ENCODE data around the gene PDZD8. TPM values are rescaled to one million over a fixed set of nuclear protein-coding genes. Genes with fewer than 3 reads are reported as not detected.
A peak's percentile ranks its signal among the peaks of the same experiment; 100 is the strongest.

The PDZD8 gene
- total RNA-seq, 2 experiments from 2014 or later = 18.0 to 18.3 TPM

DNA sequence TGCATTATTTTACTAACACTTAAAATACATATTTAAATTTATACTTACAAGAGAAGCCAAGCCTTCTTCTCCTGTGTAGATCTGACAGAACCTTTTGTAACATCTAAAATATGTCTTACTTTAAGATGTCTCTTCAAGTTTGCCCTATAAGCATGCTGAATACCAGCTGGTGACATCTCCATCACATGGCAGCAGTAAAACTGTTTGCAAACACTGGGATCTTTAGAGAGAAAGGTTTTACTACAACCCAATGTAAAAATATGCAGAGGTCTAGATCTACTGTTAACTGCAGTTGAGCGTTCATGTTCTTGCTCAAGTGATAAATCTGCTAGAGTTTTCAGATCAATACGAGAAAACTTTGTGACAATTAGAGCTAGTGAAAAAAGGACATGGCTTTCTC lies 23.2 kb downstream of the PDZD8 start:
- Mint-ChIP-seq H3K27ac (no peak overlapping the region), H3K36me3 (peaks cover 11% of the 10 kb centered on the region), H3K4me3 (no peak overlapping the region), H3K27me3 (no peaks in the 10 kb centered on the region), H3K4me1 (peaks cover 31% of the 10 kb centered on the region), H3K9me3 (ENCODE audit: low read depth) (no peaks in the 10 kb centered on the region)
- CTCF ChIA-PET = interaction anchor here (1.2 to 1.3 kb wide), 2 partner anchors 12 to 135 kb away, joined by 3 read pairs; no protein-coding TSS in a partner anchor
- ATAC-seq (no peak), DNase-seq (no peak)

DNA sequence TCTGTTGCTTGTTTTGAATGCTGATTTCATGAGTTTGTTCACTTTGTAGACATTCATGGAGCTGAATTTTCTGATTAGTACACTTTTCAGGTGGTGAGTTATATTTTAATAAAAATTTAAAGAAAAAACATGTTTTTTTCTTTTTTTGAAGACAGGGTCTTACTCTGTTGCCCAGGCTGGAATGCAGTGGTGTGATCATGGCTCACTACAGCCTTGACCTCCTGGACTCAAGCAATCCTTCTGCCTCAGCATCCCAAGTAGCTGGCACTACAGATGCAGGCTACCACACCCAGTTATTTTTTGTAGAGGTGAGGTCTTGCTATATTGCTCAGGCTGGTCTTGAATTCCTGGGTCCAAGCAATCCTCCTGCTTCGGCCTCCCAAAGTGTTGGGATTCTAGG lies 23.7 kb downstream of the PDZD8 start:
- H3K9me3 Mint-ChIP-seq (ENCODE audit: low read depth) = no peaks in the 10 kb centered on the region
- CTCF ChIA-PET = interaction anchor here (1.3 kb wide), 1 partner anchor 135 kb away, joined by 3 read pairs; no protein-coding TSS in a partner anchor
- peaks cover 33% of the 10 kb centered on the region for H3K4me1 Mint-ChIP-seq
- peaks cover 11% of the 10 kb centered on the region for H3K36me3 Mint-ChIP-seq
- DNase-seq (no peak), ATAC-seq (no peak)
- H3K4me3 Mint-ChIP-seq = no peak overlapping the region
- H3K27ac Mint-ChIP-seq = no peak overlapping the region
- no peaks in the 10 kb centered on the region for H3K27me3 Mint-ChIP-seq

DNA sequence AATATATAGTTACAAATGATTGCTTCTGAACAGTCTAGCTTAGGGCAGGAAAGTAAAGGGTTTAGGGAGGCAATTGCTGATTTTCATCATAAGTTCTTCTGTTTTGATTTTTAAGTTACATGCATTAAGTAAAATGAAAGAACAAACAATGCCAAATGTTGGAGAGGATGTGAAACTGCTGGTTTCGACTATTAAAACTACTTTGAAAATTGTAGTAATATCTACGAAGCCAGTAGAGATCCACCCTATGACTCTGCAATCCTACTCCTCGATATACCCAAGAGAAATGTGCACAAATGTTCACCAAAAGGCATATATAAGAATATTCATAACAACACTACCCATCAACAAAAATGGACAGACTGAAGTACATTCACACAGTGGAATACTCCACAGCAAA lies 24.3 kb downstream of the PDZD8 start:
- Mint-ChIP-seq H3K4me1 (peaks cover 33% of the 10 kb centered on the region), H3K9me3 (ENCODE audit: low read depth) (no peaks in the 10 kb centered on the region), H3K4me3 (no peak overlapping the region), H3K27ac (no peak overlapping the region), H3K36me3 (peaks cover 11% of the 10 kb centered on the region), H3K27me3 (no peaks in the 10 kb centered on the region)
- ATAC-seq (no peak), DNase-seq (no peak)
- CTCF ChIA-PET = interaction anchor here (1.3 kb wide), 1 partner anchor 134 kb away, joined by 3 read pairs; no protein-coding TSS in a partner anchor

DNA sequence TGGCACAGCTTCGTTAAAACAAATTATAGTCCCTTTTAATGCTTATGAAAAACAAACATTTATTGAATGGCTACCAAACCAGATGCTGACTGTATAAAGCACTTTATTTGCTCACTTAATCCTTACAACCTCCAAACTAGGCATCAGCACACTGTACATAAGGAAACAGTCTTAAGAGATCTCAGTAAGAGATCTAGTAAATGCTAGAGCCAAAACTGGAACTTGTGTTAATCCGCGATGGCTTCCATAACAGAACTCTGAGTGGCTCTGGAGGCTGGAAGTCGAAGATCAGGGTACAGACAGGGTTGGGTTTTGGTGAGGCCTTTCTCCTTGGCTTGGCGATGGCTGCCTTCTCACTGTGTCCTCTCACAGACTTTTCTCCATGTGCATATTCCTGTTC lies 27.0 kb downstream of the PDZD8 start:
- H3K36me3 Mint-ChIP-seq = peaks cover 14% of the 10 kb centered on the region
- H3K27me3 Mint-ChIP-seq = no peaks in the 10 kb centered on the region
- no peaks in the 10 kb centered on the region for H3K9me3 Mint-ChIP-seq (ENCODE audit: low read depth)
- no peak for DNase-seq
- ATAC-seq = no peak
- H3K4me1 Mint-ChIP-seq = peaks cover 24% of the 10 kb centered on the region
- no peak overlapping the region for H3K4me3 Mint-ChIP-seq
- no peak overlapping the region for H3K27ac Mint-ChIP-seq
- CTCF ChIA-PET = no interaction called here

DNA sequence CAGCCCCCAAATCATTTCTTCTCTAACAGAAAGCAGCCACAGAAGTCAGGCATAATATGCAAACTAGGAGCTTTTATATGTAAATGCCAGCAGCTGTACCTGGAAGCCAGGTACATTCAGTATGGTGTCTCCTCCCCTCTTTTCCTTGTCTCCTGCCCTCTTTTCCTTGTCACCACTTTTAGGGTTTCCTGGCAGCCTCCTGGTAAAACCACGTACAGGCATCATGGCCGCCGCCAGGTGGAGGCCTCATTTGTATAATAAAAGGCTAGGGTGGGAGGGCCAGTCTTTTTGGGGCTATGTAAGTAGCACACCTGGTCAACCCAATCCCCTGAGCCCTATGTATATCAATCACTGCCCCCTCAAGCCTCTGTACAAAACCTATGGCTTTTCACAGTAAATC lies 28.7 kb downstream of the PDZD8 start:
- Mint-ChIP-seq H3K4me3 (no peak overlapping the region), H3K9me3 (ENCODE audit: low read depth) (no peaks in the 10 kb centered on the region), H3K4me1 (peaks cover 31% of the 10 kb centered on the region), H3K36me3 (peaks cover 15% of the 10 kb centered on the region), H3K27me3 (no peaks in the 10 kb centered on the region), H3K27ac (no peak overlapping the region)
- CTCF ChIA-PET = no interaction called here
- ATAC-seq = no peak
- DNase-seq = no peak

DNA sequence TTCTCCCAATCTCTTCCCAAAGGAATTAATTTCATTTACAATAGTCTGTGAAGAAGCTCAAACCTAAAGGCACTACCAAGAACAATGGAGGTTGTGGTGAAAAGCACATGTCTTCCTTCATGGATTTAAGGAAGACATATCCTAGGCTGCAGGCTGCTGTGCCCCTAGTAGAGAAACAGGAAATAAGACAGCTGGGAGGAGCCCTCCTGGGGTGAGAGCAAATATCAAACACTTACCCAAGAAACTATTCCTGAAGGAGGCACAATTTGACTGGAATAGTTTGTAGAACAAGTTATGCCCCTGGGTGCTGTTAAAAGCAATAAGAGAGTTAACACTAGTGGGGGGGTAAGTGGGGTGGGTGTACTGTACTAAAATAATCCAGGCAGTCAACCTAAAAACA lies 30.1 kb downstream of the PDZD8 start:
- no peaks in the 10 kb centered on the region for H3K9me3 Mint-ChIP-seq (ENCODE audit: low read depth)
- no peaks in the 10 kb centered on the region for H3K27me3 Mint-ChIP-seq
- CTCF ChIA-PET = no interaction called here
- DNase-seq (no peak), ATAC-seq (no peak)
- no peak overlapping the region for H3K4me3 Mint-ChIP-seq
- no peak overlapping the region for H3K27ac Mint-ChIP-seq
- peaks cover 29% of the 10 kb centered on the region for H3K4me1 Mint-ChIP-seq
- peaks cover 16% of the 10 kb centered on the region for H3K36me3 Mint-ChIP-seq

DNA sequence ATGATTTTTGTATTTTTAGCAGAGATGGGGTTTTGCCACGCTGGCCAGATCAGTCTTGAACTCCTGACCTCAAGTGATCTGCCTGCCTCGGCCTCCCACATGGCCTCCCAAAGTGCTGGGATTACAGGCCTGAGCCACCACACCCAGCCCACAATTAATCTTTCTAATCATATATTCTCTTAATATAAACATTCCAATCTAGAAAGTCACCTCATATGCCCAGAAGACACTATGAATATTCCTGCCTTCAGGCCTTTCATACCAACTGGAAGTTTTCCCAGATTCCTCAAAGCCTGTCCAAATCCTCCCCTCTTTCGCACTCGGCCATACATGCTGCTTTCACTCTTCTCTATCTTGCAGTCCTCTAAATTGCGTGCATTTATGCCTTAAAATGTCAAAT lies 32.6 kb downstream of the PDZD8 start:
- no peaks in the 10 kb centered on the region for H3K9me3 Mint-ChIP-seq (ENCODE audit: low read depth)
- peaks cover 18% of the 10 kb centered on the region for H3K36me3 Mint-ChIP-seq
- peak overlapping the region; percentile 58 for H3K4me3 Mint-ChIP-seq
- H3K27ac Mint-ChIP-seq = peak overlapping the region; percentile 82
- CTCF ChIA-PET = interaction anchor here (1.0 to 1.7 kb wide), 3 partner anchors 12 to 126 kb away, joined by 3 to 4 read pairs (median 3); no protein-coding TSS in a partner anchor
- H3K4me1 Mint-ChIP-seq = peaks cover 29% of the 10 kb centered on the region
- no peak for DNase-seq
- no peaks in the 10 kb centered on the region for H3K27me3 Mint-ChIP-seq
- ATAC-seq = peak; percentile 22

DNA sequence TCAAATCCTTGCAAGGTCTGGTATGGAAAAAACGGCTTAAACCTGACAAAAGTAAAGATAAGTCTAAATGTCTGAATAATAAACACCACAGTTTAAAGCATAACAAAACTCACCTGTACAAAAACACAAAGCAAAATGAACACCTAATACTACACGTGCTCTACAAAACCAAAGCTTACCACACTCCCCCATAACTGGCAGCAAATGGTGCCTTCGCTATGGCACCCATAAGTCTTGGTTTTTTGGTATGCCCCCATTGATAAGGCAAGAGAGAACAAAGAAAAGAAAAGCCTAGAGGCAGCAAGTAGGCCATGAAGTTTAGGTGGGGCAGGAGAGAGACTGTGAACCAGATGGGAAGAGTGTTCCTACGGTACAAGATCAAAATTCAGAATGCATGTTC lies 34.2 kb downstream of the PDZD8 start:
- DNase-seq = no peak
- H3K27me3 Mint-ChIP-seq = no peaks in the 10 kb centered on the region
- H3K36me3 Mint-ChIP-seq = peaks cover 22% of the 10 kb centered on the region
- no peak overlapping the region for H3K4me3 Mint-ChIP-seq
- H3K27ac Mint-ChIP-seq = no peak overlapping the region
- ATAC-seq = no peak
- peaks cover 26% of the 10 kb centered on the region for H3K4me1 Mint-ChIP-seq
- H3K9me3 Mint-ChIP-seq (ENCODE audit: low read depth) = no peaks in the 10 kb centered on the region
- CTCF ChIA-PET = interaction anchor here (1.7 kb wide), 1 partner anchor 10 kb away, joined by 3 read pairs; no protein-coding TSS in a partner anchor

DNA sequence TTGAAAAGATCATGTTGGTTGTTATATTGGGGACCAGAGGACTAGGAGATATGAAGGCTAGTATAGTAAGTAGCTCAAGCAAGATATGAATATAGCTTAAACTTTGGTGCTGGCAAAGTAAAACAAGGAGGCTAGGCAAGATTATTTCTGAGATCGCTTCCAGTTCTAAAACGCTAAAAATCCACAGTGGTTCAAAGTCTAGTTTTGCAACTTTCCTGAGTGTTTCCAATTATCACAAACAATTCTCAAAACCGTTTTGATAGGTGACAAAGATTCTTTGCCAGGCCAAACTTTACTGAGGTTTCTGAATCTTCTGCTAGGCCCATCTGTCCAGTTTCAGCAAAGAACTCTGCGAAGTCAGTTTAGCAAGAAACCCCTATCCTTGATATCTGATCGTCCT lies 35.3 kb downstream of the PDZD8 start:
- DNase-seq (no peak), ATAC-seq (no peak)
- H3K36me3 Mint-ChIP-seq = peaks cover 31% of the 10 kb centered on the region
- H3K27me3 Mint-ChIP-seq = no peaks in the 10 kb centered on the region
- no peaks in the 10 kb centered on the region for H3K9me3 Mint-ChIP-seq (ENCODE audit: low read depth)
- CTCF ChIA-PET = no interaction called here
- H3K4me3 Mint-ChIP-seq = no peak overlapping the region
- peaks cover 20% of the 10 kb centered on the region for H3K4me1 Mint-ChIP-seq
- H3K27ac Mint-ChIP-seq = no peak overlapping the region

DNA sequence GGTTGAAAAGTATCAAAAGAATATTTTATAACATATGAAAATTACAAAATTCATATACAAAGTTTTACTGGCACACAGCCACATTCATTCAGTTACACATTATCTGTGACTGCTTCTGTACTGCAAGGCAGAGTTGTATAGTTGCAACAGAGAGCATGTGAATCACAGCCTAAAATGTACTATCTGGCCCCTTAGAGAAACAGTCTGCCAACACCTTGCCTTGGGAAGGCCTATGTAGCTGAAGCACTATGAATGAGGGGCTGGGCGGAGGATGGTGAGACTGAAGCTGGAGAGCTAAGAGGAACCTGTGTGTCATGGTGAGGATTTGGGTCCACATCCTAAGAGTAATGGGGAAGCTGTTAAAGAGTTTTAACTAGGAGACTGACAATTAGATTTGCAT lies 35.7 kb downstream of the PDZD8 start:
- Mint-ChIP-seq H3K36me3 (peaks cover 35% of the 10 kb centered on the region), H3K4me3 (no peak overlapping the region), H3K4me1 (peaks cover 19% of the 10 kb centered on the region), H3K27me3 (no peaks in the 10 kb centered on the region), H3K27ac (no peak overlapping the region), H3K9me3 (ENCODE audit: low read depth) (peaks cover 1% of the 10 kb centered on the region)
- ATAC-seq = no peak
- CTCF ChIA-PET = no interaction called here
- DNase-seq = no peak

DNA sequence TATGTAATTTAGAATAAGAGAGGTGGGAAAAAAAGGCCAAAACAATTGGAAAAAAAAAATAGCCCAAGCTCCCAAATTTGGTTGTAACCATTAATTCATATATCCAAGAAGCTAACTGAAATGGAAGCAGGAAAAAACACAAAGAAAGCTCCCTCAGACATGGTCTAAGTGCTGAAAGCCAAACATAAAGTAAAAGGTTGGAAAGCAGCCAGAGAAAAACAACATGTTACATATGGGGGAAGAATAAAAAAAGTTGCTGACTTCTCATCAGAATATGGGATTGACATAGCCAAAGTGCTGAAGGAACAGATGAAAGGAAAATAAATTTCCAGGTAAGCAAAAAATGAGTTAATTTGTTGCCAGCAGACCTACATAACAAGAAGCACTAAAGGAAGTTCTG lies 40.3 kb downstream of the PDZD8 start:
- peaks cover 46% of the 10 kb centered on the region for H3K36me3 Mint-ChIP-seq
- H3K27me3 Mint-ChIP-seq = no peaks in the 10 kb centered on the region
- H3K9me3 Mint-ChIP-seq (ENCODE audit: low read depth) = peaks cover 5% of the 10 kb centered on the region
- CTCF ChIA-PET = interaction anchor here (1.0 kb wide), 1 partner anchor 15 kb away, joined by 3 read pairs; no protein-coding TSS in a partner anchor
- H3K27ac Mint-ChIP-seq = no peak overlapping the region
- ATAC-seq (no peak), DNase-seq (no peak)
- no peaks in the 10 kb centered on the region for H3K4me1 Mint-ChIP-seq
- H3K4me3 Mint-ChIP-seq = no peak overlapping the region

DNA sequence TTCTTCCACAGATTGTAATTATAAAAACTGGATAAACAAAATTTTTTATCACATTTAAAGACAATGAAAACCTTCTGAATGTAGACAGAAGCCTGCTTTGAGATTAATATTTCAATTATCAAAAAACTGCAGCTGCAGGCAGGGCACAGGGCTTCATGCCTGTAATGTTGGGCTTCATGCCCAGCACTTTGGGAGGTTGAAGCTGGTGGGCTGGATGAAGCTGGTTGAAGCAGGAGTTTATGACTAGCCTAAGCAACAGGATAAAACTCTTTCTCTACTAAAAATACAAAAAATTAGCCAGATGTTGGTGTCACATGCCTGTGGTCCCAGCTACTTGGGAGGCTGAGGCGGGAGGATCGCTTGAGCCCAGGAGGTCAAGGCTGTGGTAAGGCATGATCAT lies 41.2 kb downstream of the PDZD8 start:
- Mint-ChIP-seq H3K4me3 (no peak overlapping the region), H3K9me3 (ENCODE audit: low read depth) (peaks cover 5% of the 10 kb centered on the region), H3K36me3 (peaks cover 43% of the 10 kb centered on the region), H3K27me3 (no peaks in the 10 kb centered on the region), H3K27ac (no peak overlapping the region), H3K4me1 (no peaks in the 10 kb centered on the region)
- CTCF ChIA-PET = interaction anchor here (0.6 to 1.1 kb wide), 3 partner anchors 14 to 118 kb away, joined by 3 read pairs; no protein-coding TSS in a partner anchor
- DNase-seq (no peak), ATAC-seq (no peak)

DNA sequence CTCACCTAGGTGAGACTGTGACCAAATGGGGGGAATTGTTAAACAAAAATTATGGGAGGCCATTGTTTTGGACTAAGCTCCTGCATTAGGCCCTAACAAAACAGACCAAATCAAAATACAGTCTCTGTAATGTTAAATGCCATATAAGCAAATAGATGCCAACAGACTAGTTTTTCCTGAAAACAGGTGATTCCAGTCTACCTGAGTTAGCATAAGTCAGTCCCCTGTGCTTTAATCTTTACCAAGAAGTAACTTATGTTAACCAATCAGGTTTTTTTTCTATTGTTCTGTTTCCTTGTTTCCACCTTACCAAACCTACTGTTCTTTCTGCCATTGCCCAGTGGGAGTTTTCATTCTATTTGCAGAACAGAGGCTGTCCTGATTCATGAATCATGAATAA lies 48.0 kb downstream of the PDZD8 start:
- H3K27ac Mint-ChIP-seq = no peak overlapping the region
- CTCF ChIA-PET = interaction anchor here (1.2 to 2.1 kb wide), 3 partner anchors 9 to 111 kb away, joined by 3 to 9 read pairs (median 4); no protein-coding TSS in a partner anchor
- H3K4me3 Mint-ChIP-seq = no peak overlapping the region
- H3K4me1 Mint-ChIP-seq = no peaks in the 10 kb centered on the region
- H3K36me3 Mint-ChIP-seq = peaks cover 28% of the 10 kb centered on the region
- no peaks in the 10 kb centered on the region for H3K9me3 Mint-ChIP-seq (ENCODE audit: low read depth)
- no peaks in the 10 kb centered on the region for H3K27me3 Mint-ChIP-seq
- no peak for DNase-seq
- no peak for ATAC-seq

DNA sequence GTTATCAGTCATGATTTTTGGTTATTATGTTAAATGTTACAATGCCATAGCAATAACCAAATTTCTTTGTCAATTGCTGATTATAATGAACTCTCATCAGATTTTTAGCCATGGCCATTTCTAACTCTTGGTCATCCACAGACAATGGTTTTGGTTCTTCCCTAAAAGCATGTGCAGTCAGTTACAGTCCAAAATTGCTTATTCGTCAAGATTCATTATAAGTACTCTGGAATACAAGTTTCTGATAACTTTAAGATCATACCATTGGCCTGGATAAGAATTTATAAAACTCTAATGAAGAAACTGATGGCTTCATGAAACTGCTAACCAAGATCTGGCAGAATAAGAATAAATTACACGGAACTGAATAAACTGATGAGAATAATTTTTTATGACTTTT lies 50.9 kb downstream of the PDZD8 start:
- ATAC-seq (no peak), DNase-seq (no peak)
- no peak overlapping the region for H3K4me3 Mint-ChIP-seq
- no peak overlapping the region for H3K27ac Mint-ChIP-seq
- peaks cover 17% of the 10 kb centered on the region for H3K36me3 Mint-ChIP-seq
- no peaks in the 10 kb centered on the region for H3K9me3 Mint-ChIP-seq (ENCODE audit: low read depth)
- H3K4me1 Mint-ChIP-seq = no peaks in the 10 kb centered on the region
- H3K27me3 Mint-ChIP-seq = no peaks in the 10 kb centered on the region
- CTCF ChIA-PET = interaction anchor here (2.9 kb wide), 1 partner anchor 108 kb away, joined by 13 read pairs; no protein-coding TSS in a partner anchor
